B cell (primary cell): ENCODE data around the gene RNF213. TPM values are rescaled to one million over a fixed set of nuclear protein-coding genes. Genes with fewer than 3 reads are reported as not detected.
"Not testable (repeated sequence)": the region's sequence is repeated elsewhere in the genome, so short reads cannot be mapped to it uniquely, and the experiment has no call there.

Experiments
- ATAC-seq: fragments of 200-7000 bp; cut with Tn5 transposase; one replicate; pipeline ENCODE4 v1.10.0; 2021; ENCODE audit warnings: low read depth, mild to moderate bottlenecking, moderate number of reproducible peaks, moderate library complexity
- CTCF ChIA-PET: fragments of 350-600 bp; sonication (Branson Sonifier 250); formaldehyde crosslinking; loops from one replicate; lab custom pipeline; 2021; ENCODE audit warnings: antibody characterized with exemption, inconsistent platforms; lab: Charles Lee
- POLR2A ChIA-PET: fragments of 350-600 bp; sonication (Branson Sonifier 250); formaldehyde crosslinking; loops from one replicate; lab custom pipeline; 2021; ENCODE audit warnings: antibody characterized with exemption; lab: Charles Lee
- DNase-seq: peaks from one replicate; pipeline ENCODE4 v3.0.0; 2013
- H2AFZ ChIP-seq: 2 replicates; pipeline ENCODE4 v1.6.1; 2012; ENCODE audit warnings: mild to moderate bottlenecking, low read depth, low read length; ENCODE audit not compliant: insufficient read depth, poor library complexity, severe bottlenecking
- H3K27ac ChIP-seq, 2 donors: 1 replicate in 1 of 2; 2 replicates in 1 of 2; pipeline ENCODE4 v1.5.1; 2012 to 2013; ENCODE audit warnings: low read length in 2 of 2, mild to moderate bottlenecking in 2 of 2, moderate library complexity in 1 of 2
- H3K27me3 ChIP-seq, 4 experiments: fragments of 200-600 bp in 1 of 4; sonication (generic) in 1 of 4; replicated peaks in 1 of 4; 1 replicate in 2 of 4; 2 replicates in 2 of 4; pipeline versions ENCODE4 v1.6.1 to v1.7.0; 2013 to 2016; ENCODE audit warnings: low read length in 3 of 4, mild to moderate bottlenecking in 2 of 4, mixed read lengths in 1 of 4, moderate library complexity in 1 of 4; ENCODE audit not compliant: insufficient read depth in 4 of 4, control insufficient read depth in 3 of 4; ENCODE audit errors: control extremely low read depth in 1 of 4
- H3K36me3 ChIP-seq, 2 experiments: replicated peaks in 1 of 2; 1 replicate in 1 of 2; 2 replicates in 1 of 2; pipeline versions ENCODE4 v1.6.1 to v1.7.1; 2013; ENCODE audit warnings: low read length in 1 of 2; ENCODE audit not compliant: insufficient read depth in 2 of 2, control insufficient read depth in 1 of 2; ENCODE audit errors: control extremely low read depth in 1 of 2, extremely low read depth in 1 of 2
- H3K4me1 ChIP-seq, 2 donors: fragments of 200-600 bp in 1 of 2; sonication (generic) in 1 of 2; 1 replicate in 1 of 2; 2 replicates in 1 of 2; pipeline versions ENCODE4 v1.5.1 to v1.6.1; 2013 to 2017; ENCODE audit warnings: low read length in 2 of 2; ENCODE audit not compliant: control insufficient read depth in 2 of 2, insufficient read depth in 2 of 2
- H3K4me2 ChIP-seq: replicated peaks from 2 replicates; pipeline ENCODE3; 2012; ENCODE audit warnings: mild to moderate bottlenecking, low read depth, low read length; ENCODE audit not compliant: poor library complexity, severe bottlenecking
- H3K4me3 ChIP-seq, 5 experiments: fragments of 200-600 bp in 1 of 5; sonication (generic) in 1 of 5; 1 replicate in 3 of 5; 2 replicates in 2 of 5; pipeline versions ENCODE4 v1.5.1 to v1.7.0; 2011 to 2016; ENCODE audit warnings: low read length in 4 of 5, mild to moderate bottlenecking in 4 of 5, low read depth in 2 of 5, control low read depth in 1 of 5, moderate library complexity in 1 of 5; ENCODE audit not compliant: insufficient read depth in 1 of 5; ENCODE audit errors: control extremely low read depth in 1 of 5, extremely low read depth in 1 of 5
- H3K79me2 ChIP-seq: fragments of 200-600 bp; sonication (generic); one replicate; pipeline ENCODE4 v1.6.0; 2016; ENCODE audit warnings: low read length; ENCODE audit not compliant: control insufficient read depth, insufficient read depth
- H3K9ac ChIP-seq: fragments of 200-600 bp; sonication (generic); 2 replicates; pipeline ENCODE4 v1.6.1; 2017; ENCODE audit warnings: mild to moderate bottlenecking, low read length, moderate library complexity
- H3K9me3 ChIP-seq, 3 donors: one replicate each; pipeline versions ENCODE4 v1.6.1 to v1.7.1; 2013; ENCODE audit warnings: low read length in 2 of 3; ENCODE audit not compliant: control insufficient read depth in 2 of 3, insufficient read depth in 1 of 3; ENCODE audit errors: control extremely low read depth in 1 of 3
- H4K20me1 ChIP-seq: 2 replicates; pipeline ENCODE4 v1.6.0; 2012; ENCODE audit warnings: mild to moderate bottlenecking, low read length; ENCODE audit not compliant: insufficient read depth, control insufficient read depth, poor library complexity, severe bottlenecking
- H3K27ac Mint-ChIP-seq: one replicate; pipeline ENCODE4 v1.8.0; 2021; ENCODE audit warnings: mixed read lengths
- H3K27me3 Mint-ChIP-seq: one replicate; pipeline ENCODE4 v1.8.0; 2021; ENCODE audit warnings: mixed read lengths
- H3K4me1 Mint-ChIP-seq: one replicate; pipeline ENCODE4 v1.8.0; 2021; ENCODE audit warnings: mixed read lengths
- H3K4me3 Mint-ChIP-seq: one replicate; pipeline ENCODE4 v1.8.0; 2021; ENCODE audit warnings: mixed read lengths
- H3K9me3 Mint-ChIP-seq: one replicate; pipeline ENCODE4 v1.8.0; 2022; ENCODE audit warnings: mixed read lengths; ENCODE audit not compliant: insufficient read depth
- CTCF ChIP-seq: fragments of 200-600 bp; IDR thresholded peaks from one replicate; pipeline ENCODE4 v1.8.0; 2022; ENCODE audit warnings: antibody characterized with exemption, mild to moderate bottlenecking
- EZH2 ChIP-seq: IDR thresholded peaks from 2 replicates; pipeline ENCODE4 v1.6.1; 2012; ENCODE audit warnings: borderline replicate concordance, low read depth, mild to moderate bottlenecking, moderate library complexity, low read length; ENCODE audit not compliant: insufficient read depth, poor library complexity, severe bottlenecking
- WGBS: methylation state at CpG from one replicate; pipeline ENCODE4 v1.1.5; 2013; ENCODE audit warnings: missing lambda C conversion rate; ENCODE audit not compliant: insufficient coverage; 5-methylcytosine and 5-hydroxymethylcytosine counted together
- intact Hi-C: fragments of 100-400 bp; cut with micrococcal nuclease; formaldehyde crosslinking; loops from one replicate; pipeline ENCODE4 v1.10.0; 2022
- polyA plus RNA-seq: library from polyadenylated mRNA; depleted of rRNA; stranded (reverse); fragments of >200 nt; gene quantifications from 2 replicates; pipeline ENCODE4 v1.2.3, GENCODE V29; 2012
- total RNA-seq, 2 donors: library from RNA; stranded (reverse); fragments of 120-200 nt in 1 of 2; gene quantifications; 1 replicate in 1 of 2; 2 replicates in 1 of 2; pipeline versions ENCODE4 v1.2.3 to v1.2.4, GENCODE V29; 2013 to 2022

Gene RNF213
- total and polyA plus RNA-seq, 2 donors (not counting 1 experiment from before 2014, with no cell fraction given): 121 to 287 TPM

DNA sequence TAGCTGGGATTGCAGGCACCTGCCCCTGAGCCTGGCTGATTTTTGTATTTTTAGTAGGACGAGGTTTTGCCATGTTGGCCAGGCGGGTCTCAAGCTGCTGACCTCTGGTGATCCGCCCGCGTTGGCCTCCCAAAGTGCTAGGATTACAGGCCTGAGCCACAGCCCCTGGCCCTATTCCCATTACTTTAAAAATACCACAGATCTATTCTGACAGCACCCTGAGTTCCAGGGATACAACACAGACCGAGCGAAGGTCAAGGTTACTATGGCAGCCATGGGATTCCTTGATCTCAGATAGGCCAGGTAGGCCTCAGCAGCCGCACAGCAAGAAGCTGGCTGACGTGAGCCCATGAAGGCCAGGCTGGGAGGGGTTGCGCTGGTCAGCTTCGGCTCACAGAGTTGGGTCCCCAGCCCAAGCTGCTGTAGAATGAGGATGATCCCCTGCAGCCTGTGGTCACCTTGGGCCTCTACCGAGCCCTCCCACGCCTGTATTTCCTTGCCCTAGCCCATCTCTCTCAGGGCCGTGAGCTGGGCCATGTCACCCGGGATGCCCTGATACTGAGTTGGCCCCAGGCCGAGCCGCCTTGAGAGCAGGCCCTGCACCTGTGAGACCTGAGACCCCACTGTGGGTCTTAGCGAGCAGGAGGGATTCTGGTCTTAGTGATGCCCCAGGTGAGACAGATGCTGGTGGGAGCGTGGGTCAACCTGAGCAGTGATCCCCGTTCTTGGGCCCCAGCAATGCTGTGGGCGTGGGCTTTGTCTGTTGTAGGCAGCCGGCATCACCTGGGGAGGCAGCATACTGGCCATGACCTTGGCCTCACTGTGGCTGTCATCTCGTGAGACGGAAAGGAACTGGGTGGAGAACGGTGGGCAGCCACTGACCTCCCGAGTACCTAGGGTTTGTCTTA is 16.9 kb upstream of the RNF213 start:
- POLR2A ChIA-PET: no interaction called here
- no peak overlapping the region for H3K4me2 ChIP-seq
- ATAC-seq (no peak), DNase-seq (no peak)
- H3K79me2 ChIP-seq: no peaks in the 10 kb centered on the region
- Mint-ChIP-seq H3K9me3 (no peaks in the 10 kb centered on the region), H3K27me3 (no peaks in the 10 kb centered on the region), H3K27ac (no peak overlapping the region), H3K4me3 (no peak overlapping the region), H3K4me1 (no peaks in the 10 kb centered on the region)
- H3K9ac ChIP-seq: no peak overlapping the region
- intact Hi-C loops: no loop called here
- no peaks in the 10 kb centered on the region for H4K20me1 ChIP-seq
- TF ChIP-seq EZH2 (no peak), CTCF (no peak)
- no peaks in the 10 kb centered on the region for H3K36me3 ChIP-seq
- H3K27me3 ChIP-seq: no peaks in the 10 kb centered on the region
- CTCF ChIA-PET: no interaction called here
- peaks cover 0 to 3% (median 0%) of the 10 kb centered on the region in 3 donors for H3K9me3 ChIP-seq
- 95% methylated on average over 20 of the region's 26 CpGs for WGBS
- no peak overlapping the region for H3K27ac ChIP-seq
- no peaks in the 10 kb centered on the region for H3K4me1 ChIP-seq
- no peak overlapping the region for H2AFZ ChIP-seq
- H3K4me3 ChIP-seq: no peak overlapping the region

DNA sequence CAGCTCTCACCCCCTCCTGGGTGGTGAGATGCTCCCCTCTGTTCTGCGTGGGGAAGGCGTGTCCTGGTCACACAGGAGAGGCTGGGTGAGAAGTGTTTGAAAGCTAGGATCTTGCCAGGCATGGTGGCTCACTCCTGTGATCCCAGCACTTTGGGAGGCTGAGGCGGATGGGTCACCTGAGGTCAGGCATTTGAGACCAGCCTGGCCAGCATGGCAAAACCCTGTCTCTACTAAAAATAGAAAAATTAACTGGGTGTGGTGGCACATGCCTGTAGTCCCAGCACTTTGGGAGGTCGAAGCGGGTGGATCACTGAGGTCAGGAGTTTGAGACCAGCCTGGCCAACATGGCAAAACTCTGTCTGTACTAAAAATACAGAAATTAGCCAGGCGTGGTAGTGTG is 16.2 kb upstream of the RNF213 start:
- H2AFZ ChIP-seq, H3K4me1 Mint-ChIP-seq, H4K20me1 ChIP-seq, H3K9me3 Mint-ChIP-seq, H3K4me3 Mint-ChIP-seq, intact Hi-C loops, H3K27ac ChIP-seq, H3K4me1 ChIP-seq, H3K79me2 ChIP-seq, DNase-seq, H3K36me3 ChIP-seq, H3K27me3 Mint-ChIP-seq, H3K9ac ChIP-seq, H3K27ac Mint-ChIP-seq, H3K4me2 ChIP-seq, H3K9me3 ChIP-seq, H3K4me3 ChIP-seq, ATAC-seq, POLR2A ChIA-PET, H3K27me3 ChIP-seq, CTCF ChIA-PET: not testable (repeated sequence)
- WGBS: 100% methylated on average over 3 of the region's 6 CpGs
